Peyer's patch (tissue), 4 donors: ENCODE measurements around the gene PLXDC1.

Source experiments
- POLR2A ChIP-seq, 2 donors: fragments of 450-650 bp; IDR thresholded peaks; one replicate each; pipeline ENCODE4 v1.5.1; 2017; ENCODE audit warnings: antibody characterized with exemption in 2 of 2, mild to moderate bottlenecking in 2 of 2, moderate library complexity in 2 of 2
- TF ChIP-seq, protein P1 (sequence below), 6 experiments: fragments of 450-650 bp in 4 of 6; fragments of 200-600 bp in 2 of 6; sonication (generic) in 1 of 6; IDR thresholded peaks; one replicate each; pipeline ENCODE4 v1.5.1; 2017 to 2019; ENCODE audit warnings: antibody characterized with exemption in 6 of 6, mild to moderate bottlenecking in 3 of 6, moderate library complexity in 1 of 6

DNA sequence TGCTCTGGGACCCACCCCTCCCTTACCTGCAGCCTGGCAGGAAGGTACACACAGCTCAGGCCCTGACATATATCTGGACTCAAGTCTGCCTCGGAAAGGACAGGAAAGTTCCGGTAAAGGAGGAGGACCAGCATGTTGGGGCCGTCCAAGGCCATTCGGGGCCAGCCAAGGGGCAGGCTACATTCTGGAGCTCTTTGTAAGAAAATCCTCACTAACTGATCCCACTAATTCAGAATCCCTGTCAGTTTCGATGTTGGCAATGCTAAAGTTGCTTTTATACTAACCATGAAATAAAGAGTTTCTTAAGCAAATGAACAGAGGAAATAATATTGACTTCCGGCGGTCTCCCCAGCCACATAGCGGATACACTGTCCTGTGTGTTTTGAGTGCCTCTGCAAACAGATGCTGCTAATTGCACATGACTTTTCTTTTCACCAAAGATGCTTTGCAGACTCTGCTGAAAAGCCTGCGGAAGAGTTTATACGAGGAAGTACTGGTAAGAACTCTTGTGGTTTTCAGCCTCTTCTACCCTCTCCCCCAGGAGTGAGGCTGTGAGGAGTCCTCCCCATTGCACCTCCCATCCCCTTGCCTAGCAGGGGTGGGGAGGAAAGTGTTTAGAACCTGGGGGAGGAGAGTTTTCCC is 54.8 kb downstream of the PLXDC1 start:
- TF ChIP-seq, protein P1, sequence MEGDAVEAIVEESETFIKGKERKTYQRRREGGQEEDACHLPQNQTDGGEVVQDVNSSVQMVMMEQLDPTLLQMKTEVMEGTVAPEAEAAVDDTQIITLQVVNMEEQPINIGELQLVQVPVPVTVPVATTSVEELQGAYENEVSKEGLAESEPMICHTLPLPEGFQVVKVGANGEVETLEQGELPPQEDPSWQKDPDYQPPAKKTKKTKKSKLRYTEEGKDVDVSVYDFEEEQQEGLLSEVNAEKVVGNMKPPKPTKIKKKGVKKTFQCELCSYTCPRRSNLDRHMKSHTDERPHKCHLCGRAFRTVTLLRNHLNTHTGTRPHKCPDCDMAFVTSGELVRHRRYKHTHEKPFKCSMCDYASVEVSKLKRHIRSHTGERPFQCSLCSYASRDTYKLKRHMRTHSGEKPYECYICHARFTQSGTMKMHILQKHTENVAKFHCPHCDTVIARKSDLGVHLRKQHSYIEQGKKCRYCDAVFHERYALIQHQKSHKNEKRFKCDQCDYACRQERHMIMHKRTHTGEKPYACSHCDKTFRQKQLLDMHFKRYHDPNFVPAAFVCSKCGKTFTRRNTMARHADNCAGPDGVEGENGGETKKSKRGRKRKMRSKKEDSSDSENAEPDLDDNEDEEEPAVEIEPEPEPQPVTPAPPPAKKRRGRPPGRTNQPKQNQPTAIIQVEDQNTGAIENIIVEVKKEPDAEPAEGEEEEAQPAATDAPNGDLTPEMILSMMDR (IDR thresholded peaks at IDR 0.05) = no peak
- TF ChIP-seq POLR2A (IDR thresholded peaks at IDR 0.05) = no peak
